GM21367 (cell line): Measurements from ENCODE around the gene PGBD5.

Source experiments
- ATAC-seq: cut with Tn5 transposase; IDR thresholded peaks from one replicate; pipeline ENCODE4 v1.9.1; 2021; ENCODE audit not compliant: unreplicated experiment

Gene PGBD5

DNA sequence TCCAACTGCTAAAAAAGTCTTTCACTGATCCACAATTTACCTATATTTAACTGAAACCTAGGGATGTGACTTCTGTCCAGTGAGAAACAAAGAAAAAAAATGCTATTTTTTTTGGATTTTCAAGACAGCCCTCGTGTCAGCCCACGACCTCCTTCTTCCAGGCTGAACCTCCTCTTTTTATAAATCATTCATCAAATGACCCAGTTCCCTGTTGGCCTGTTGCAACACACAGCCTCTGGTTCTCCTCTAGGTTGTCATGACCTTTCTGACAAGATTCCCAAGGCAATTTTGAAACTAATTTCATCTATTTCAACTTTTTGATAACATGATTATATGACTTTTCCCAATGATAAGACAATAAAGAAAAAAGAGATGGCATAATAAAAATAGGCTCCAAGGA, 74.6 kb downstream of the PGBD5 start:
- ATAC-seq, result no peak

DNA sequence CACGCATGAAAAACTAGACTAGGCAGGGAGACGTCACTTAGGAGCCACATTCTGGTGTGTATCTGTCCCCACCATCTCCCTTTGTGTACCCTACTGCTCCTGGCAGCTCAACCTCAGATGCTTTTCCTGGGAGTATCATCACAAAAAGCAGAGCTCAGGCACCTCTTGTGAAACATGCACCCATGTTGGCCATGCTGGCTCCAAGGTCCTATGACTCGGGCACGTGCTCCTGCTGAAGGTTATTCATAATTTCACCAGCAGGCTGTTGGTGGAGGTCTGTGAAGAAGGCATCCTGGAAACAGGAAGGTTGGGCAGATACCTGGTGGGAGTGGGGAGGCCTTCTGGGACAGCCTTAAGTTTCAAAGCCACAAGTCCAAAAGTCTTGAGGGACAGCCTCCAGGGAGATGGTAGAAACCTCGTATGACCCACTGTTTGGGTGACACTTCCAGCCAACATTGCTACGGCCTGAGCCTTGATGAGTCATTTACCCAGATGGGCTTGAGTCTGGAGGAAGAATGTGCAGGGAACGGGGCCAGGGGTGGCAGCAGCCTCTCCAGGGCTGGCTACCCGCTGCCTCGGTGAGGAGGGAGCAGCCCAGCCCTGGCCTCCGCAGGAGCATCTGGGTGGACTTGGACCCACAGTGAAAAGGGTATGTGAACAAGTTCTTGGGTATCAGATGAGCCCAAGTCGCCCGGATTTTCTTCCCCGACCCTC, 75.8 kb downstream of the PGBD5 start:
- no peak for ATAC-seq

DNA sequence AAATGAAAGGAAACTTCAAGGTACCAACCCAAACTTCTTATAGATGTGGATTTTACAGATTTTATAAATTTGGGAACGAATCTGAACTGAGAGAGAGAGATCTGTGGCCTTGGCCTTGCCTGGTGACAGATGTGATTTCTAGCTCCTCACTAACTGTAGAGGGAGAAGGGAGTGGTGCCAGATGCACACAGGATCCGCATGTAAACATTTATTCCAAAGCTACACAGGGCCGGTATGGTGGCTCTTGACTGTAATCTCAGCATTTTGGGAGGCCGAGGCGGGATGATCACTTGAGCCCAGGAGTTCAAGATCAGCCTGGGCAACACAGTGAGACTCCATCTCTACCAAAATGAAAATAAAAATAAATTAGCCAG, 77.1 kb downstream of the PGBD5 start:
- ATAC-seq, result no peak

DNA sequence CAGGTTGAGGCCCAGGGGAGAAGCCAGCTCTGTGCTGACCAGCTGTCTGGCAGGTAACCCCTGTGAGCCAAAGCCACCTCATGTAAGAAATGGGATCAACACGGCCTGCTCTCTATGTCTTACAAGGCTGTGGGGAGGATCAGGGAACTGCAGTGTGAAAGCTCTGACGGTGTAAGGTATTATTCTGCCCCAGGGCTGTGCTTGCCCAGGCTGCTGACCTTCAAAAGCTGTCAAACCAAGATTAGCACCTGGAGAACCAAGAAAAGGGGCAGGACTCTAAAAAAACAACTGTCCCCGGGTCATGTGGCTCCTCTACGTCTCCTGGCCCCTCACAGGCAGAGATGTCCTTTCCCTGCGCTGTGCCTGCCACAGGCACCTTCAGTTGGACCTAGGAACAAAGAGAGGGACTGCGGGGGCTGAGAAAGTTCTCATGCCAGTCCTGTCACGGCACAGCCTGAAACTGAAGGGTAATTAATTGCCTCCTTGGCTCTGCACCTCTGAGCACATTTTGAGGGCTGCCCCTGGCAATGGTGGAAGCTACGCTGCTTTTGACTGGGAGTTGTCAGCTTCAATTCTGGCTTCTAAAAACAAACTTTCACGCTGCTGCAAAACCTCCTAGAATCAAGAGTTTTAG, 77.6 kb downstream of the PGBD5 start:
- no peak for ATAC-seq

DNA sequence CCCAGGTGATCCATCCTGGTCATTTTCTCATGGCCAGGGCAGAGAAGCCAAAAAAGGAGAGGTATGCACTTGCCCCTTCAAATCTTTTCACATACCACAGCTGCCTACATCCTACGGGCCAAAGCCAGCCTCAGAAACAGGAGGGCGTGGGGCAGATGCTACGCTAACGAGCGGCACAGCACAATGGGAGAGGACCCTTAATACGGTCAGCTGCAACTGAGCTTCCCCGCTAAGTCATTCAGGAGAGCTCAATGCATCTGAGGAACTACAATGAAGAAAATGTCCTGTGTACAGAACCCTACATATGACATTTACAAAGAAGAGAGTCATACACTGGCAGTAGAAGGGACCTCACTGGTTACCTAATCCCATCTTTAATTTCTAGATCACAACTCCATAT, 78.2 kb downstream of the PGBD5 start:
- no peak for ATAC-seq

DNA sequence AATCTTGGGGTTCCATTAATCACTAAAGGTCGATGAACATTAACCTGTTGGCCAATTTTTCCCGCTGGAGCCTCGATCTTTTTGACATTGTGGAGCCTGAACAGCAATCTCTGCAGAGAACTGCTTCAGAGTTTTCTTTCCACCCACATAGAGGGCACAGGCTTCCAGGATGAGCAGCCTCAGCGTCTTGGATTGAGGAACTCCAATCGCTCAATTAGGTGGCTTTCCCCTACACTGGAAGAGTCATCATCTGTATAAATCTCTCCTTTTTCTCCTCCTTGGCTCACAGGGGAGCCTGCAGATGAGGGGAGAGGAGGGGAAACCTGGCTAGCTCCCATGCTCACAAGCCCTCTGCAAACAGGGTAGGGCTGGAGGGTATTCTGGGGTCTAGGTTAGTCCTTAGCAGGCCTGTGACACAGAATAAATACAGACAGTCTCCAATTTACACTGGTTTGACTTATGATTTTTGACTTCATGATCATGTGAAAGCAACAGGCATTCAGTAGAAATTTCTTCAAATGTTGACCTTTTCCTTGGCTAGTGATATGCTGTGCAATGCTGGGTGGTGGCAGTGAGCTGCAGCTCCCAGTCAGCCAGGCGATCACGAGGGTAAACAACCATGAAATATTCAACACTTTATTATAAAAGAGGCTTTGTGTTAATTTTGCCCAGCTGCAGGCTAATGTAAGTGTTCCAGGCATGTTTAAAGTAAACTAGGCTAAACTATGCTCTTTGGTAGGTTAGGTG, 80.8 kb downstream of the PGBD5 start:
- no peak for ATAC-seq

DNA sequence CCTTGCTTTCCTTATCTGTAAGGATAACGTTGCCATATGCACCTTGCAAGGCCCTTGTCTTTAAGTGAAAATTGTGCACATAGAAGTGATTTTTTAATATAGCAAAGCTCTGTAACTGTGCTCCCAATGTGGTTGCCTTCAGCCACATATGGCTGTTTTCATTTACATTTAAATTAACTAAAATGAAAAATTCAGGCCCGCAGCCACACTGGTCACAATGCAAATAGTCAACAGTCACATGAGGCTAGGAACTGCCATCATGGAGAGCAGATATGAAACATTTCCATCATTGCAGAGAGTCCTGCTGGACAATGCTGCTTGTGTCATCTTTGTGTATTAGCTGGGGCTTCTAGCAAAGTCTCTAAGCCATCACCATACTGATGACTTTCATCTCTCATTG, 83.4 kb downstream of the PGBD5 start:
- no peak for ATAC-seq

DNA sequence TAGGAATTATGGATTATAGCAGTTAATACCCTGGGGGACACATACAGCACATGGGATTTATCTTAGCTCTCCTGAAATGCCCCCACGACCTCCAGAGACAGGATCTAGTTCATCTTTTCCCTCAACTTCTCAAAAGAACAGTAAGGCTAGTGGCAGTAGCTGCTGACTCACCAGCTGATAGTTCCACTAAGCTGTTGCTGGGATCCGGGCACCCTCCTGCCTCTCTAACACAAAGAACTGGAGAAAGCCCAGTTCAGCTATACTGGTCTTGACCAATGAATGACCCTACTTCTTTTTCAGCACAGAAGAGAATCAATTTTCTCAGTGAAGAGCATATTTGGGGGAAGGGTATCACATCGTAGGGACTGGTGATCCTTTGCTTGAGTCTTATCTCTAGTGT, 84.1 kb downstream of the PGBD5 start:
- no peak for ATAC-seq

DNA sequence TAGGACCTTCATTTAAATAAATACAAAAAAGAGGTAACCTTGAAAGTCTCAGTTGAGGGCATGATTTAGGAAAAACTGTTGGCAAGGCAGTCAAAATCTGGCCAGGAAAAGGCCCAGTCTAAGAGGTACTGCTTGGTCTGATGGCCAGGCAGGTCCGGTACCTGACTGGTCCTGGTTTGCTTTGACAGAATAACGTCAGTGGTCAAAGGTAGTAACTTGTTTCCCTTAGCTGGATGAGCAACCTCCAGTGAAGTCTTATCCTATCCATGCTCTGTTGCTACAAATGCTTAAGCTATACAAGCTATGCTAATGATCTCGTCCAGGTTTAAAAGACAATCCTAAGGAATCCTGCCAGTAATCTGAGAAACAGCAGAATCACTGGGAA, 85.0 kb downstream of the PGBD5 start:
- no peak for ATAC-seq

DNA sequence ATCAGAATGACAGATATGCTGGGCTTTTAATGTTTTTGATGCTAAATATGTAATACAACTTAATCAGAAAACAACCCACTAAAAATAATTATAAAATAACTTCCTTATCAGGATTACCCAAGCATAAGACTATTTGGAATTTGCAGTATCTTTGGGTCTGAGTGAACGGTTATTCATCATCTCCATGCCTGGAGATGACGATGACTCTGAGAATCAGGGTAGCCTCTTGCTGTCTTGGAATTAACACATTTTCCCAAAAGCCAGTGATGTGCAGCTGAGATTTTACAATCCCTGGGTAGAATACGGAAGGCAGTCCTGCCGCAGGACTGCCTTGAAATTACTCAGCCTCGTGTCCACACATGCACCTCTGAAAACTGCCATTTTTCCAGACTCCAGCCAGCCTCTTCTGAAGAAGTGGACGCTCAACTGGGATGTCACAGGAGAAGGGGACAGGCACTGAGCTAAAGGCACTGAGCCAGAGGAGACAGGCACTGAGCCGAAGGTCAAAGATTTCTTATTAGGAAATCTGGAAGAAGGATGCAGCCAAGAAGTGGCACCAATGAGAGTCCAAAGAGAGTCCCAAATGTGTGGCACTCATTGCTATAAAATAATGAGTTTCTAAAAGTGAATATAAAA, 85.5 kb downstream of the PGBD5 start:
- no peak for ATAC-seq

DNA sequence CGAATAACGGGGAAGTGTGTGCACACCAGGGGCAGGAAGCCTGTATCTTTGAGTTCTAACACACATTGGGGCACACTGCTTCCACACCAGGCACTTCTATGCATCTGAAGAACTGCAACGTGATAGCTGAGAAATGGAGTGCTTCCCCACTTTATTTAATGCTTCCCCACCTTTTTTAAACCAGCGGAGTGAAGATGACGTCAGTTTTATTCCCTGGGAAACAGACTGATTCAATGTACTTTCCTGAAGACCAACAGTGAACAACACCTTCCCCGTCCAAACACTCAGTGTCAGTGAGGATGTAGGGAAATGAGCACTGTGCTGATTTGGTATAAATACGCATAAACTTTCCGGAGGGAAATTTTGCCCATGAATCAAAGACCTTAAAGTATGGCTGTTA, 87.1 kb downstream of the PGBD5 start:
- ATAC-seq, result no peak

DNA sequence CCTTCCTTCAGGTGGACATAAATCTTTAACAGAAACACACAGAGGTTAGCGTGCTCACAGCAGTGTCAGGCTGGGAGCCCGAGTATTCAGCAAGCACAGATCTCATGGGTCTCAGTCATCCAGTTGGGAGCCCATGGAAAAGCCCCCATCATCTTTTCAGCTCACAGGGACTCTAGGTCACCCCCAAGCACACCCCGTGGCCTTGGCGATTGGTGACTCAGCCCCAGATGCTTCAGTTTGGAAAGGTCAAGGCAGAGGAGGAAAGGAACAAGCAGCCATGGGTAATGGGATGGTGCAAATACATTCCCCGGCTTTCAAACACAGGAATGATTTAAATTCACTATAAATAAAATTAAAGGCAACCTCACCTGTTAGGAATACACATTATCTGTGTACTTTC, 88.9 kb downstream of the PGBD5 start:
- no peak for ATAC-seq

DNA sequence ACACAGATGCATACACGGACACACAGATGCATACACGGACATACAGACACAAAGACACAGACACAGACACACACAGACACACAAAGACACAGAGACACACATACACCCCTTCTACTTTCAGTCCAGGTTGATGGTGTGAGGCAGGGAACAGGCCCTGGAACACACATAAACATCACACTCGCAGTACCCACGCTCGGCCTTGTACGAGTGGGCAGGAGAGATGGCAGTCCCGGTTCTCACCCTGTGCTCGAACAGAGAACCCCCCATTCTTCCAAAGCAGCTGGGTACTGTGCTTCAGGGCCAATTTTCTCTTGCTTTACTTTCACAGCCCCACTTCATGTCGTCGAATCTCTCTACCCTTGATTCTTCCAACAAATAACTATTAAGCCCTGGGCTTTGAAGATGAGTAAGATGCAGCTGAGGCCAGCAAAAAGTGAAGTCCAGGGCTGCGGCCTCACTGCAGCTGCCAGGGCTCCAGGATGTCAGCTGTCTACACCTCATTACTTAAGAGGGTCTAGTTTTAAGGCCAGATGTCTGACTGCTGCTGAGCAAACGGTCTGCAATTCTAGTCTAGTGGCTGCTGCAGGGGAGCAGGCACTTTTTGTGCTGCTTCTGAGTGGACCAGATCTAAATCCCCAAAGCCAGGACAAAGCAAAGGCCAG, 90.1 kb downstream of the PGBD5 start:
- no peak for ATAC-seq

DNA sequence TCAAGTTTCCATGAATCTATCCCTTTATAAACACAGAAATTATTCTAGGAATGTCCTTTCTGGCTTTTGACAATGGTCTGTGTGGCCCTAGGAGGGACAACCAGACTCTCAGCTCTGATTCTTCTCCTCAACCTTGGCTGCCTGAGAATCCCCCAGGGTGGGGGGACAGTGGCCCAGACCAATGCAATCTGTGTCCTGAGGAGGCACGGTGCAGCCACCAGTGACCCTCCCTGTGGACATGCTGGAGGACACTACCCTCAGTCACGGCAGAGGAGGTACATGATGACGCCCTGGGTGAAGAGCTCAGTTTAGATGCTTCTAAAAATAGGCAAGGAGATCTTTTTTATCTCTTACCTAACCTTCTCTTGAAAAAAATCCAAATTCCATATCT, 91.7 kb downstream of the PGBD5 start:
- no peak for ATAC-seq

DNA sequence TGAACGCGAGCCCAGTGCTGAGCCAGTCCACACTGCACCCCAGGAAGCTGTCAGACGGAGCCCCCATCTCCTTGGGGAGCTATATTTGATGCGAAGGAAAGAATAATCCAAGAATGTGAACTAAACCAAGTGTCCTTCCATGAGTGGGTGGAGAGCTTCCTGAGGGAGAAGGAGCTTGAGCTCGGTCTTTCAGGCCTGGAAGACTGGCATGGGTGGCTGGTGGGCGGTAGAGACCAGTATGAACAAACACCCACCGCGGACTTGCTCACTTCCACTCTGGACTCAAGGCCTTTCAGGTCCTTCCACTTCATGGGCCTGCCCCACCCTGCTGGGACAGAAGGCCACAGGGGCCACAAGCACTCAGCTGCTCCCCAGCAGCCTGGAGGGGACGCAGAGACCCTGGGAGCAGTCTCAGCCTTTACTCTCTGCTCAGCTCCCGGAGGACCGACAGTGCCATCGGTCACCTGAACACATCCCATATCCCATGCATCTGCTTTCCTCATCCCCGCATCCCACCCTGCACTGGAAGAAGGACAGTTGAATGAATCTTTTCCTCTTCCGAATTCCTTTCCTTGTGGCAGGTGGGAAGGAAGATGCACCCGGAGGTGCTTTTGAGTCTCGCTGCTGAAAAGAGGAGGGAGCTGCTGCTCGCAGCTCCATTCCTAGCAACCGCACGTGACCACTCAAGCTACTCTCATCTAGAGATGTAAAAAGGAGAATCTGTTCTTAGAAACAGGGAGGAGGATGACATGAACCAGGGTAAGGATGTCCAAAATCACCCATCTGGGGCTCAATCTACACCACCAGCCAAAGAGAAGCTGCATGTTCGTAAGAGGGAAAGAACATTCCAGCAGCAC, 92.3 kb downstream of the PGBD5 start:
- ATAC-seq, result no peak

DNA sequence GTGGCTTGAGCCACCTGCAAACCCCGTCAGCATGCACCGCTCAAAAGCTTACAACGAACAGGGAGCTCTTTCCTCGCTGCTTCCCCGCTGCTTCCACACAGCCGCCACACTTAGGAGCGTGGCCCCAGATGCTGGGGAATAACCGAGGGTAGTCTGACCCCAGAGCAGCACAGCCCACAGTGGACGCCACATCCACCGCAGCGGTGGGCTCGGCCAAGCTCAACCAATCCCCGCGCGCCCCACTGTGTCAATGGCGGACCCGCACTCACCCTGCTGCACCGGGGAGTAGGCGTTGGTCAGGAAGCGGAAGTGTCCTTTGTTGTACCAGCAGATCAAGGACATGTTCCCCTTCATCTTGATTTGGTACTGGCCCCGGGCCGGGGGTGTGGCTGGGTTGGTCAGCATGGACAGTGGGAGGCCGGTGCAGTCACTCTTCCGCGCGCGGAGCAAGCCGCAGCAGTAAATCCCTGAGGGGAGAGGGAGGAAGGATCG, 93.5 kb downstream of the PGBD5 start:
- no peak for ATAC-seq

DNA sequence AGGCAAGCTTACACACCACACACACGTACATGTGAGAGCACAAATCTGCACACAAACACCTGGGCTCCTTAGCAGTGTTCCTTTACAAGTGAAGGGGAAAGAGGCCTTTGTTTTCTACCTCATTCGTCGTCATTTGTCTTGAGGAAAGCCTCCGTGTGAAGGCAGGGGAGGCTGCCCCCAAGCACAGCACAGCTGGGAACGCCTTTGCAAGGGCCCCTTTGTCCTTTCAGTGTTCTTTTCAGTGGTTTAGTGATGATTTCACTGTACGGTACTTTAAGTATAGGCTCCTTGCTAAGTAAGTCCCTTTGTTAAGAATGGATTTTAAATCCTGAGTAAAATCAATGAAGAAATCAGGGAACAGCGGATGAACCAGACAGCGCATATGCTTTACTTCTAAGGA, 94.1 kb downstream of the PGBD5 start:
- ATAC-seq, result no peak

DNA sequence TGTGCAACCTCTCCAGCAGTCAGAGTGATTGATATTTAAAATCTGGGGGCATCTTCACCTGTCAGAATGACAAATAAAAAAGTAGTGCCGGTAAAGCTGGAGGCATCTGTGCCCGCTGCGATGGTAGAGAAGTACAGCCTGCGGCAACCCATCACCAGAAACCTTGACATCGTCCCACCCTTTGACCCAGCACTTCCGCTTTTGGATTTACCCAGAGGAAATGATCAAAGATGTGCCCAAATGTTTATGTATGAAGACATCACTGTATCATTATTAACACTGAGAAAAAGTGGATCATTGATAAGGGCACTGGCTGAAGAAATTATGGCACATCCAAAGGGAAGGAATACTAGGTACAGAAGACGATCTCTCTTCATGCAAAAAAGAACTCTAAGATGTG, 96.0 kb downstream of the PGBD5 start:
- no peak for ATAC-seq

DNA sequence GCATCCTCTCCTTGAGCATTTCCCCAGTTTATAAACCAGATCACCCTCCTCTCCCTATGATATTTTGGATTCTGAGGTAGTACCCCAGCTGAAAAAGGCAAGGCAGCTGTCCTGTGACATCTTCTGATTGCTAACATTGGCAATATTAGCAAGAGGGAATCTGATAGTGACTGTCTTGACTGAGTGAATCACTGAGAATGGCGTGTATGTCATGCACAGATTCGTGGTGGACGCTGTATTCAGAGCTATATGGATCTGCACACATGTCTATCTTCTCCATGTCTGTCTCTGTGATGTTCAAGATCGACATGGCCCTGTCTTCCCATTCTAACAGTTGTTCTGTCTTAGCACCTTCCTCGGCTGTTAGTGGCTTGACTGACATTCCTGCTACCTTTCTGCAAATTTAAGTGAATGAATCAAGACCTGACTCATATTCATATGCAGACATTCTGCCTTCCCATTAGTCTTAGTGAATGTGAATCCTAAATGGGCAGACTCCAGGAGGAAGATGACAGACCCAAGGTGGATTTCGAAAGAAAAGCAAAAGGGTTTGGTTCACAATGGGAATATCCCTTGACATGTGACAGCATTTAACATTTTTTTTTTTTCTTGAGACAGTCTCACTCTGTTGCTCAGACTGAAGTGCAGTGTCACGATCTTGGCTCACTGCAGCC, 97.7 kb downstream of the PGBD5 start:
- ATAC-seq, result no peak

DNA sequence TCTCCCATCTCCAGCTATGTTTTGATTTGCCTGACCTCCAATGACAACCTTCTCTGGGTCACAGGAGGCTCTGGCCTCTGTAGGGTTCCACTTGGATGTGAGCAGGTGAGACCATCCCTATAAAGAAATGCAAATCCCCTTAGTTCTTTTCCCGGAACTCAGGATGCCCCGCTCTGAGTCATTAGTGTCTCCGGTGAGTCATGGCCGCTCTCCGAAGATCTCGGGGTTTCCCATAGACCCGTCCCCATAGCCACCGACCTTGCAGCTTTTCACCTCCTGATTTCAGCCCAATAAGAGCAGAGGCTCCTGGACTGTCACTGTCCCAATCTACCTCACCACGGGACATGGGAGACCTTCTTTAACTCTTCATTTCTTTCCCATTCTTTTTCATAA, 98.2 kb downstream of the PGBD5 start:
- ATAC-seq, result no peak
